Heart left ventricle (tissue), 16 donors: ENCODE data around the gene FTCDNL1. TPM values are rescaled to one million over a fixed set of nuclear protein-coding genes. Genes with fewer than 3 reads are reported as not detected.

Source experiments
- ATAC-seq, 4 donors: fragments of 200-7000 bp; cut with Tn5 transposase; one replicate each; pipeline ENCODE4 v1.9.1; 2020 to 2022; ENCODE audit warnings: moderate library complexity in 4 of 4, mild to moderate bottlenecking in 3 of 4, moderate number of reproducible peaks in 1 of 4
- DNase-seq, 5 donors: peaks; one replicate each; pipeline ENCODE4 v3.0.0-alpha.2; 2020
- H3K27ac ChIP-seq, 12 donors: fragments of 200-600 bp; sonication (generic) in 4 of 12; one replicate each; pipeline versions ENCODE4 v1.5.0 to v1.8.0; 2016 to 2022; ENCODE audit warnings: mild to moderate bottlenecking in 2 of 12
- H3K27me3 ChIP-seq, 9 donors: fragments of 200-600 bp; sonication (generic) in 2 of 9; one replicate each; pipeline versions ENCODE4 v1.5.1 to v1.8.0; 2016 to 2022; ENCODE audit warnings: mild to moderate bottlenecking in 3 of 9
- H3K36me3 ChIP-seq, 9 donors: fragments of 200-600 bp; sonication (generic) in 2 of 9; one replicate each; pipeline versions ENCODE4 v1.5.0 to v1.8.0; 2018 to 2022; ENCODE audit warnings: mild to moderate bottlenecking in 2 of 9
- H3K4me1 ChIP-seq, 12 donors: fragments of 200-600 bp; sonication (generic) in 4 of 12; one replicate each; pipeline versions ENCODE4 v1.5.0 to v1.8.0; 2016 to 2022; ENCODE audit warnings: mild to moderate bottlenecking in 3 of 12
- H3K4me3 ChIP-seq, 12 donors: fragments of 200-600 bp; sonication (generic) in 4 of 12; one replicate each; pipeline versions ENCODE4 v1.5.0 to v1.8.0; 2017 to 2022; ENCODE audit warnings: mild to moderate bottlenecking in 9 of 12, moderate library complexity in 4 of 12
- H3K9me3 ChIP-seq, 12 donors: fragments of 200-600 bp; sonication (generic) in 4 of 12; one replicate each; pipeline versions ENCODE4 v1.5.0 to v1.8.0; 2016 to 2022; ENCODE audit warnings: mild to moderate bottlenecking in 1 of 12
- CTCF ChIP-seq, 12 donors: fragments of 200-600 bp; sonication (generic) in 4 of 12; IDR thresholded peaks; one replicate each; pipeline versions ENCODE4 v1.5.0 to v1.8.0; 2018 to 2022; ENCODE audit warnings: antibody characterized with exemption in 12 of 12, mild to moderate bottlenecking in 5 of 12
- POLR2A ChIP-seq, 2 donors: fragments of 450-650 bp; IDR thresholded peaks; one replicate each; pipeline ENCODE4 v1.6.1; 2017; ENCODE audit warnings: antibody characterized with exemption in 2 of 2, mild to moderate bottlenecking in 2 of 2, moderate library complexity in 2 of 2
- WGBS, 4 donors: extraction: QIAGEN DNeasy Blood & Tissue Kit in 2 of 4; methylation state at CpG; one replicate each; pipeline versions ENCODE4 v1.1.5 to v1.1.7; 2013 to 2018; 5-methylcytosine and 5-hydroxymethylcytosine counted together
- intact Hi-C, 10 donors: fragments of 100-400 bp; cut with DNase I; formaldehyde crosslinking; loops; one replicate each; pipeline versions ENCODE4 v1.11.1 to v1.14.2; 2022
- polyA plus RNA-seq, 2 donors: library from polyadenylated mRNA; stranded (reverse); fragments of 200-250 nt; gene quantifications; one replicate each; pipeline ENCODE4 v1.2.3, GENCODE V29; 2013
- total RNA-seq, 9 donors: library from RNA; depleted of rRNA in 2 of 9; stranded (reverse); fragments of >200 nt in 2 of 9; fragmentation: NEBNext Ultra II Directional in 3 of 9; extraction: Animal tissue kit (Norgen Biotek cat#: 25700) in 3 of 9; gene quantifications; one replicate each; pipeline versions ENCODE4 v1.1.0 to v1.2.4, GENCODE V29; 2016 to 2023
- donor health status: ischemic (EF 13 %, LVEDD 7.1; RV severe dilation, severe dysfunction).
- donor health status: healthy with polysubstance abuse.
- donor health status: DM: no; HTN: yes; CAD: no.
- donor health status: DM: no; HTN: no; CAD: no.
- donor health status: ischemic (EF 25% LVEDD 6.9; RV normal size, moderate dysfunction).
- donor health status: ischemic (EF 25% LVEDD 5.7; RV mildly dilated, moderate dysfunction).
- donor health status: healthy.
- donor health status: DM: yes; HTN: yes; CAD: no.
- donor health status: ischemic (EF 35%, LVEDD 5.7; RV mildly dilated, moderate dysfunction).
- donor health status: nonischemic (EF 11% LVEDD 7.7; RV severe dilation, severe dysfunction).
- donor health status: DM: yes; HTN: yes; CAD: no.
- donor health status: PGD.
- donor health status: ischemic (EF 29% LVEDD 5.4; RV normal size, mild dysfunction).
- donor health status: nonischemic (EF 23%, LVEDD 6.1; RV moderate dilation, normal function).

The FTCDNL1 gene
- total and polyA plus RNA-seq, 11 donors = 0.69 to 9.6 (median 2.7) TPM

GRCh38 chr2:199807966-199808365 lies 43.0 kb downstream of the FTCDNL1 start:
- TF ChIP-seq CTCF (IDR thresholded peaks at IDR 0.05) (no peak), POLR2A (IDR thresholded peaks at IDR 0.05) (no peak)
- Histone ChIP-seq H3K27me3 (no peaks in the 10 kb centered on the region), H3K4me1 (no peaks in the 10 kb centered on the region), H3K4me3 (no peak overlapping the region), H3K9me3 (no peaks in the 10 kb centered on the region), H3K36me3 (no peaks in the 10 kb centered on the region), H3K27ac (no peak overlapping the region)
- DNase-seq = no peak
- no peak for ATAC-seq
- intact Hi-C loops = no loop called here

DNA sequence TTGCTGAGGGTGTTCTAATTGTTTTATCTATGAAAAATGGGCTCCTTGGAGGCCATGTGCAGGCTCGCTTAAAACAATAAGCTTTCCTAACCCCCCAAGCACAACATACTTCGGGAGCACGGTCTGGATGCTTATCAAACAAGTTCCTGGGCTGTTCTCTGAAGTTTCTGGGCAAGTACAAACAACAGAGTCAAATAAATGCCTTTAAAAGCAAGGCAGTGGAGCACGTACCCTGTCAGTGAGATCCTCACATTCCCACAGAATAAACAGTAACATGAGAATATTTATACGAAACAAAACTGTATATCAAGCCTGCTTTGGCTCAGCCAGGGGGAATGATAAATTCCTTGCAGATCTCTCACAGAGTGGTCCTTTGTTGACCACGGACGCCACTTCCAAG lies 44.8 kb downstream of the FTCDNL1 start:
- Histone ChIP-seq H3K4me3 (no peak overlapping the region), H3K27me3 (no peaks in the 10 kb centered on the region), H3K4me1 (no peaks in the 10 kb centered on the region), H3K27ac (peak overlapping the region in 1 of 12 donors; percentile 13), H3K36me3 (no peaks in the 10 kb centered on the region), H3K9me3 (no peaks in the 10 kb centered on the region)
- no peak for TF ChIP-seq POLR2A (IDR thresholded peaks at IDR 0.05)
- no peak for TF ChIP-seq CTCF (IDR thresholded peaks at IDR 0.05)
- no peak for ATAC-seq
- DNase-seq = no peak
- intact Hi-C loops = no loop called here
- WGBS, 4 donors = 44 to 59% (median 49%) methylated on average over 7 of the region's 7 CpGs

- no peak for TF ChIP-seq POLR2A (IDR thresholded peaks at IDR 0.05)
- TF ChIP-seq CTCF (IDR thresholded peaks at IDR 0.05) = no peak
- Histone ChIP-seq H3K36me3 (no peaks in the 10 kb centered on the region), H3K4me3 (no peak overlapping the region), H3K27ac (peak overlapping the region in 1 of 12 donors; percentile 9), H3K27me3 (no peaks in the 10 kb centered on the region), H3K4me1 (no peaks in the 10 kb centered on the region), H3K9me3 (no peaks in the 10 kb centered on the region)
- ATAC-seq (no peak), DNase-seq (no peak)
- 29 to 40% (median 33%) methylated on average over 1 of the region's 1 CpG for WGBS, 4 donors
- intact Hi-C loops = no loop called here
Observed at GRCh38 chr2:199804831-199805230, 46.2 kb downstream of the FTCDNL1 start.

DNA sequence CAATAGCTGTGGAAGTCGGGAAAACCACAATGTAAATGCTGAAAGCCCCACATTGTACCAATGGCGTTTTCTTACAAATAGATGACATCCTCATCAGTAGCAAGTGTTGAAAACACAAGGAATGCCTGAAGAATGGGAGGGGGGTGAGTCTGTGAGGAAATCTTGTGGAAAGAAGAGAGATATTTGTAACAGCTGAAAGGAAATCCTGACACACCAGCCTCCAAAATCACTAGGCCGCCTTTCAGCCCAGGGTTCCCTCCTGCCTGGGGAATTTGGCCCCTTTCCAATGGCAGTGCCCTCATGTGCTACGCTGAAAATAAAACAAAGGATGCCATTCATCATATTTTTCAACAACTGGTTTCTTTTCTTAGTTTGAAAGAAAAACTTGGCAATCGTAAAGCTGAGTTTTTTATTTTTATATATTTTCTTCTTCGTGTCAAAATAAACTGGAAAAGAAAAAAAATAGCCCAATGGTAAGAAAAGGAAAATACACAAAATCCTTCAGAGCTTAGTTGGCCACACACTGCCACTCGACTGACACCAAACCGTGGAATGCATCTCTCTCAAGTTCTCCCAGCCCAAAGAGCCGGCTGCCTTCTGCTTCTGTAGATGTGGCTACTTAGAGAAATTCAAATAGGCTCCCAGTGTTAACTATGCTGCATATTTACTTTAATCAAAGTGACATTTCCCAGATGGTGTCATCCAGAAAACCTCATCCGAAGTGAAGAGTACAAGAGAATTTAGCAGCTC lies 52.0 kb downstream of the FTCDNL1 start:
- Histone ChIP-seq H3K4me3 (no peak overlapping the region), H3K36me3 (no peaks in the 10 kb centered on the region), H3K4me1 (peaks cover 0 to 11% (median 0%) of the 10 kb centered on the region in 12 donors), H3K27me3 (no peaks in the 10 kb centered on the region), H3K9me3 (no peaks in the 10 kb centered on the region), H3K27ac (no peak overlapping the region)
- intact Hi-C loops = no loop called here
- 21 to 28% (median 23%) methylated on average over 10 of the region's 10 CpGs for WGBS, 4 donors
- TF ChIP-seq CTCF (IDR thresholded peaks at IDR 0.05) (no peak), POLR2A (IDR thresholded peaks at IDR 0.05) (no peak)
- ATAC-seq (peak in 1 of 4 donors; percentile 61), DNase-seq (peak in 3 of 5 donors; percentile 22 to 45 (median 35))
